ENCODE data around the gene MBD4. TPM values are rescaled to one million over a fixed set of nuclear protein-coding genes. Genes with fewer than 3 reads are reported as not detected.

The MBD4 gene
- total RNA-seq, 6 experiments from 2014 or later = 16.9 to 26.1 (median 25.3) TPM

DNA sequence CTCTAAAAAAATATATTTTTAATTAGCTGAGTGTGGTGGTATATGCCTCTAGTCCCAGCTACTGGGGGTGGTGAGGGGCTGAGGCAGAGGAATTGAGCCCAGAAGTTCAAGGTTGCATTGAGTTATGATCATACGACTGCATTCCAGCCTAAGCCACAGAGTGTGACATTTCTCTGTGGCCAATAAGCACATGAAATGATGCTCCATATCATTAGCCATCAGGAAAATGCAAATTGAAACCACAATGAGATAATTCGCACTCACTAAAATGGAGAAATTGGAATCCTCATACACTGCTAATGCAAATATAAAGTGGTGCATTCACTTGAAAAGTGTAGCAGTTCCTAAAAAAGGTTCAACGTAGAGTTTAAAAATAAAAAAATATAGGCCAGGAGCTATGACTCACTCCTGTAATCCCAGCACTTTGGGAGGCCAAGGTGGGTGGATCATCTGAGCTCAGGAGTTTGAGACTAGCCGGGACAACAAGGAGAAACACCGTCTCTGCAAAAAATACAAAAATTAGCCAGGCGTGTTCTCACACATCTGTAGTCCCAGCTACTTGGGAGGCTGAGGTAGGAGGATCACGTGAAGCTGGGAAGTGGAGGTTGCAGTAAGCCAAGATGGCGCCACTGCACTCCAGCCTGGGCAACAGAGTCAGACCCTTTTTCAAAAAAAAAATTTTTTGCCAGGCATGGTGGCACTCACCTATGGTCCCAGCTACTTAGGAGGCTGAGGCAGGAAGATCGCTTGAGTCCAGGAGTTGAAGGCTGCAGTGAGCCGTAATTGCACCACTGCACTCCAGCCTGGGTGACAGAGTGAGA is 35.4 kb upstream of the MBD4 start:
- TF ChIP-seq, protein P1, sequence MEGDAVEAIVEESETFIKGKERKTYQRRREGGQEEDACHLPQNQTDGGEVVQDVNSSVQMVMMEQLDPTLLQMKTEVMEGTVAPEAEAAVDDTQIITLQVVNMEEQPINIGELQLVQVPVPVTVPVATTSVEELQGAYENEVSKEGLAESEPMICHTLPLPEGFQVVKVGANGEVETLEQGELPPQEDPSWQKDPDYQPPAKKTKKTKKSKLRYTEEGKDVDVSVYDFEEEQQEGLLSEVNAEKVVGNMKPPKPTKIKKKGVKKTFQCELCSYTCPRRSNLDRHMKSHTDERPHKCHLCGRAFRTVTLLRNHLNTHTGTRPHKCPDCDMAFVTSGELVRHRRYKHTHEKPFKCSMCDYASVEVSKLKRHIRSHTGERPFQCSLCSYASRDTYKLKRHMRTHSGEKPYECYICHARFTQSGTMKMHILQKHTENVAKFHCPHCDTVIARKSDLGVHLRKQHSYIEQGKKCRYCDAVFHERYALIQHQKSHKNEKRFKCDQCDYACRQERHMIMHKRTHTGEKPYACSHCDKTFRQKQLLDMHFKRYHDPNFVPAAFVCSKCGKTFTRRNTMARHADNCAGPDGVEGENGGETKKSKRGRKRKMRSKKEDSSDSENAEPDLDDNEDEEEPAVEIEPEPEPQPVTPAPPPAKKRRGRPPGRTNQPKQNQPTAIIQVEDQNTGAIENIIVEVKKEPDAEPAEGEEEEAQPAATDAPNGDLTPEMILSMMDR (IDR thresholded peaks at IDR 0.05) = no peak
- TF ChIP-seq POLR2A (IDR thresholded peaks at IDR 0.05) = no peak
- intact Hi-C loops (cut with DNase I) = no loop called here
- ATAC-seq (no peak), DNase-seq (no peak)
- peaks cover 0 to 33% (median 7%) of the 10 kb centered on the region in 4 donors for H3K4me1 ChIP-seq
- H3K36me3 ChIP-seq = peaks cover 0 to 20% (median 0%) of the 10 kb centered on the region in 4 donors
- H3K9me3 ChIP-seq = no peaks in the 10 kb centered on the region
- H3K27me3 ChIP-seq = no peaks in the 10 kb centered on the region
- WGBS (ENCODE audit: insufficient coverage, low coverage, low lambda C conversion rate, missing lambda C conversion rate) = 94% methylated on average over 10 of the region's 10 CpGs
- no peak overlapping the region for H3K4me3 ChIP-seq
- H3K27ac ChIP-seq = no peak overlapping the region

- intact Hi-C loops (cut with DNase I) = no loop called here
- ATAC-seq (no peak), DNase-seq (no peak)
- H3K9me3 ChIP-seq = no peaks in the 10 kb centered on the region
- WGBS (ENCODE audit: insufficient coverage, low coverage, low lambda C conversion rate, missing lambda C conversion rate) = 60% methylated on average over 4 of the region's 4 CpGs
- peak overlapping the region in 2 of 3 donors; percentile 35 to 83 for H3K27ac ChIP-seq
- peaks cover 0 to 11% (median 2%) of the 10 kb centered on the region in 4 donors for H3K36me3 ChIP-seq
- H3K4me1 ChIP-seq = peaks cover 0 to 47% (median 14%) of the 10 kb centered on the region in 4 donors
- H3K4me3 ChIP-seq = peak overlapping the region in 1 of 3 donors; percentile 3
- TF ChIP-seq, protein P1 (IDR thresholded peaks at IDR 0.05) = no peak
- no peak for TF ChIP-seq POLR2A (IDR thresholded peaks at IDR 0.05)
- H3K27me3 ChIP-seq = no peaks in the 10 kb centered on the region
These were observed 34.0 kb upstream of the MBD4 start for GRCh38 chr3:129473769-129474152.

DNA sequence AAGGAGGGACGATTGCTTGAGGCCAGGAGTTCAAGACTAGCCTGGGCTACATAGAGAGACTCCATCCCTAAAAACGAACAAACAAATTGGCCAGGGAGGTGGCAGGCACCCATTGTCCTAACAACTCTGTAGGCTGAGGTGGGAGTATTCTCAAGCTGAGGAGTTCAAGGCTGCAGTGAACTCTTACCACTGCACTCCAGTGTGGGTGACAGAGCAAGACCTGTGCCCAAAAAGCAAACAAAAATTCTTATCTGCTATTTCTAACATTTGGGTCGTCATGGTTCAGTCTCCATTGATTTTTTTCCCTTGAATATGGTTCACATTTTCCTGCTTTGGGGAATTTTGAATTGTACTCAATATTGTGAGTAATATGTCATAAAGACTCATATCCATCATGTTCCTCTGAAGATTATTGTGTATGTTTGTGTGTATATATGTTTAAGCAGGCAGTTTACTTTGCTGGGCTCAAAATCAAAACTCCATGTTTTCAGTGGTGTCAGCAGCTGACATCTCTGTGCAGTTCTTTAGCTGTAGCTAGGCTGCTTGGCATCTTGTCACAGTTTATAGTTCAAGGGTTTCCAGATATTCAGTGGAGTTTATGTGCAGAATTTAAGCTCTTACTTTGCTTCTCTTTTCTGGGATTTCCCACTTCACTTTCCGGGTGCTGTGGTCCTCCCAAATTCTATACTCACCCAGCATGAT is 33.5 kb upstream of the MBD4 start:
- ATAC-seq (peak; percentile 56 to 83 (median 74)), DNase-seq (peak in 1 of 3 donors; percentile 60)
- TF ChIP-seq, protein P1 (IDR thresholded peaks at IDR 0.05) = no peak
- no peak for TF ChIP-seq POLR2A (IDR thresholded peaks at IDR 0.05)
- intact Hi-C loops (cut with DNase I) = no loop called here
- H3K27me3 ChIP-seq = no peaks in the 10 kb centered on the region
- H3K36me3 ChIP-seq = peaks cover 0 to 5% (median 2%) of the 10 kb centered on the region in 4 donors
- H3K9me3 ChIP-seq = no peaks in the 10 kb centered on the region
- peak overlapping the region in 1 of 3 donors; percentile 3 for H3K4me3 ChIP-seq
- peak overlapping the region; percentile 30 to 83 (median 35) for H3K27ac ChIP-seq
- peaks cover 0 to 52% (median 16%) of the 10 kb centered on the region in 4 donors for H3K4me1 ChIP-seq
- WGBS (ENCODE audit: insufficient coverage, low coverage, low lambda C conversion rate, missing lambda C conversion rate) = 36% methylated on average over 4 of the region's 4 CpGs

DNA sequence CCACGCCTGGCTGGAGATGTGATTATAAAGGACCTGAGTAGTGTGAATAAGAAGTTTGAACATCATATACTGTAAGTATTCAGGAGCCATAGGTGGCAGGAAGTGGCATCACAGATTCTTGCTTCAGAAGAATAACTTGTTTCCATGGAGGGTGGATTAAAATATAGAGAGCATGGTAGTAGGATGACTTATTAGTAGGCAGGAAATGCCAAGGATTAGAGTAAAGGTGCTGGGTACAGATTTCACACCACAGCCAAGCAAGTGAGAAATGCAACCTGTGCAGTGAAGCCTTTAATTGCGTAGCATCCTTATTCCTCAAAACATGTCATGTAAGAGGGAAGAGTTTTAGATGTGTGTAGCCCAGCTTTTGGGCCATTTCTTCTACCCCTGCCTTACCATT is 31.1 kb upstream of the MBD4 start:
- ATAC-seq (no peak), DNase-seq (no peak)
- Histone ChIP-seq H3K27ac (no peak overlapping the region), H3K27me3 (no peaks in the 10 kb centered on the region), H3K9me3 (no peaks in the 10 kb centered on the region), H3K36me3 (peaks cover 0 to 3% (median 0%) of the 10 kb centered on the region in 4 donors), H3K4me1 (peaks cover 0 to 57% (median 21%) of the 10 kb centered on the region in 4 donors), H3K4me3 (no peak overlapping the region)
- TF ChIP-seq POLR2A (IDR thresholded peaks at IDR 0.05) = no peak
- TF ChIP-seq, protein P1 (IDR thresholded peaks at IDR 0.05) = no peak
- intact Hi-C loops (cut with DNase I) = no loop called here
- no CpG with 5 or more reads among the region's 2 CpGs for WGBS (ENCODE audit: insufficient coverage, low coverage, low lambda C conversion rate, missing lambda C conversion rate)

All from right lobe of liver (tissue), 6 donors.